Pulmonary artery endothelial cell (primary cell): ENCODE results near the gene M1AP. TPM values are rescaled to one million over a fixed set of nuclear protein-coding genes. Genes with fewer than 3 reads are reported as not detected.

Experiments
- total RNA-seq: library from RNA; depleted of rRNA; stranded (reverse); fragments of >200 nt; gene quantifications from 2 replicates; pipeline ENCODE4 v1.2.3, GENCODE V29; 2014

M1AP gene
- total RNA-seq, 1 donor from 2014 or later = not detected

Other genes starting within 250 kb of the M1AP start
- 0.13 and 0.28 TPM in 2 replicates for gene C2orf81, start 226.7 kb downstream of the M1AP start, total RNA-seq
- gene WDR54, start 226.6 kb downstream of the M1AP start, total RNA-seq = 40.7 and 59.7 TPM in 2 replicates
- 6.1 and 8.8 TPM in 2 replicates for gene RTKN, start 206.4 kb downstream of the M1AP start, total RNA-seq
- 13.1 and 16.2 TPM in 2 replicates for gene INO80B, start 193.2 kb downstream of the M1AP start, total RNA-seq
- gene WBP1, start 189.9 kb downstream of the M1AP start, total RNA-seq = 26.7 and 33.4 TPM in 2 replicates
- 75.1 and 82.4 TPM in 2 replicates for gene MOGS, start 182.9 kb downstream of the M1AP start, total RNA-seq
- gene MRPL53, start 175.7 kb downstream of the M1AP start, total RNA-seq = 28.6 and 45.8 TPM in 2 replicates
- gene CCDC142, start 165.3 kb downstream of the M1AP start, total RNA-seq = 14.4 and 21.1 TPM in 2 replicates
- 7.3 and 10.1 TPM in 2 replicates for gene TTC31, start 165.2 kb downstream of the M1AP start, total RNA-seq
- gene LBX2, start 148.7 kb downstream of the M1AP start, total RNA-seq = 2.4 and 4.2 TPM in 2 replicates
- 15.0 and 18.2 TPM in 2 replicates for gene PCGF1, start 140.6 kb downstream of the M1AP start, total RNA-seq
- gene TLX2, start 133.9 kb downstream of the M1AP start, total RNA-seq = not detected in 2 replicates
- not detected in 2 replicates for gene DQX1, start 122.1 kb downstream of the M1AP start, total RNA-seq
- 95.4 and 124 TPM in 2 replicates for gene AUP1, start 118.6 kb downstream of the M1AP start, total RNA-seq
- gene HTRA2, start 118.4 kb downstream of the M1AP start, total RNA-seq = 52.5 and 59.9 TPM in 2 replicates
- gene LOXL3, start 94.4 kb downstream of the M1AP start, total RNA-seq = 1.2 and 1.8 TPM in 2 replicates
- 15.7 and 20.9 TPM in 2 replicates for gene DOK1, start 93.6 kb downstream of the M1AP start, total RNA-seq
- 5.5 and 6.4 TPM in 2 replicates for gene SEMA4F, start 5.9 kb upstream of the M1AP start, total RNA-seq
- gene HK2, start 185.8 kb upstream of the M1AP start, total RNA-seq = 19.8 and 23.9 TPM in 2 replicates